ENCODE results near the gene HERPUD1. TPM values are rescaled to one million over a fixed set of nuclear protein-coding genes. Genes with fewer than 3 reads are reported as not detected.

Gene HERPUD1
- total RNA-seq, 1 donor from 2014 or later: 16.1 TPM

- H4K20me1 ChIP-seq (ENCODE audit: low read depth): no peaks in the 10 kb centered on the region
- TF ChIP-seq, protein P1, sequence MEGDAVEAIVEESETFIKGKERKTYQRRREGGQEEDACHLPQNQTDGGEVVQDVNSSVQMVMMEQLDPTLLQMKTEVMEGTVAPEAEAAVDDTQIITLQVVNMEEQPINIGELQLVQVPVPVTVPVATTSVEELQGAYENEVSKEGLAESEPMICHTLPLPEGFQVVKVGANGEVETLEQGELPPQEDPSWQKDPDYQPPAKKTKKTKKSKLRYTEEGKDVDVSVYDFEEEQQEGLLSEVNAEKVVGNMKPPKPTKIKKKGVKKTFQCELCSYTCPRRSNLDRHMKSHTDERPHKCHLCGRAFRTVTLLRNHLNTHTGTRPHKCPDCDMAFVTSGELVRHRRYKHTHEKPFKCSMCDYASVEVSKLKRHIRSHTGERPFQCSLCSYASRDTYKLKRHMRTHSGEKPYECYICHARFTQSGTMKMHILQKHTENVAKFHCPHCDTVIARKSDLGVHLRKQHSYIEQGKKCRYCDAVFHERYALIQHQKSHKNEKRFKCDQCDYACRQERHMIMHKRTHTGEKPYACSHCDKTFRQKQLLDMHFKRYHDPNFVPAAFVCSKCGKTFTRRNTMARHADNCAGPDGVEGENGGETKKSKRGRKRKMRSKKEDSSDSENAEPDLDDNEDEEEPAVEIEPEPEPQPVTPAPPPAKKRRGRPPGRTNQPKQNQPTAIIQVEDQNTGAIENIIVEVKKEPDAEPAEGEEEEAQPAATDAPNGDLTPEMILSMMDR (IDR thresholded peaks at IDR 0.05): no peak
- TF ChIP-seq EZH2phosphoT487 (IDR thresholded peaks at IDR 0.05): no peak
- no peaks in the 10 kb centered on the region for H3K9me3 ChIP-seq (ENCODE audit: low read depth)
- no peaks in the 10 kb centered on the region for H3K4me1 ChIP-seq
- H3K36me3 Mint-ChIP-seq: peaks cover 13% of the 10 kb centered on the region
- no peak overlapping the region for H3K27ac Mint-ChIP-seq
- no peak overlapping the region for H3K9ac ChIP-seq
- H3K4me3 ChIP-seq: no peak overlapping the region
- no peak overlapping the region for H3K4me3 Mint-ChIP-seq
- no peaks in the 10 kb centered on the region for H3K36me3 ChIP-seq
- H3K4me2 ChIP-seq: no peak overlapping the region
- H3K27me3 Mint-ChIP-seq (ENCODE audit: insufficient read depth, low read depth): peaks cover 4% of the 10 kb centered on the region
- H2AFZ ChIP-seq (replicated peaks): no peak overlapping the region
- no peak for DNase-seq (ENCODE audit: low spot score)
- H3K79me2 ChIP-seq (ENCODE audit: low read depth): no peaks in the 10 kb centered on the region
- H3K9me3 Mint-ChIP-seq: no peaks in the 10 kb centered on the region
- peaks cover 6% of the 10 kb centered on the region for H3K4me1 Mint-ChIP-seq
- H3K27me3 ChIP-seq: no peaks in the 10 kb centered on the region
- H3F3A ChIP-seq (ENCODE audit: low read depth): no peaks in the 10 kb centered on the region
- H3K27ac ChIP-seq: no peak overlapping the region
Measured at GRCh38 chr16:56945847-56946527, 14.0 kb downstream of the HERPUD1 start.

DNA sequence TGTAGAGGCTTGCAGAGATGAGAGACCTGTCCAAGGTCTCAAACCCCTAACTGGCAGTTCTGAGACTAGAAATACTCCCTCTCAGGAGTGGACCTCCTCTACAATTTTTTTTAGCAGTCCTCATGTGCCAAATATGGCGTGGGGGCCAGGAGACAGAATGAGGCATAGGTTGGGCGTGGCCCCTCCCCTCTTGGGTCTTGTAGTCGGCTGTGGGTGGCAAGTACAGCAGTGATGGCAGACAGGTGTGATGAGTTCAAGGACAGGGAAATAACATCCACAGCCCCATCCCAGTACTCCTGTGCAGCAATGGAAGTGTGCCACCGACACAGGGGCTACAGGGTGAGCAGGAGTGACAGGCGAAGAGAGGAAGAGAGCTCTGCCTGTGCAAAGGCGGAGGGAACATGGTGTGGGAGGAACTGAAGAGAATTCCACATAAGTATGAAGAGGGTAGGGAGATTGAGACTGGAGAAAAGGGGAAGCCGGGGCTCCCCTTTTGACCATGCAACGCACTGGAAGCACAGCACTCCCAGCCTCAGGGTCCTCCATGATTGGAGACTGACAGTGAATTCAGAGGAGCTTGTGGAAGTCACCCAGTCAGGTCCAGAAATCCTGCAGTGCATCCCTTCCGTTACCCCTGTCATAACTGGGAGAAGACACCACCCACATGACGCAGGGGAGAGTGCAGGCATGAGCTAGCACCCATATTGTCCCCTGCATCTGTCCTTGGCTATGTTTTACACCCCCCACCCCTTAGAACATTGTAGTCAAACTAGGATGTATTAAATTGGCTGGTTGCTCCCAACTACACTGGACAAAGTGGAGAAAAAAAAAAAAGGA, 15.0 kb downstream of the HERPUD1 start:
- H3K9me3 Mint-ChIP-seq: no peaks in the 10 kb centered on the region
- H3K27me3 ChIP-seq: no peaks in the 10 kb centered on the region
- H3F3A ChIP-seq (ENCODE audit: low read depth): no peaks in the 10 kb centered on the region
- H3K4me1 Mint-ChIP-seq: peaks cover 6% of the 10 kb centered on the region
- H4K20me1 ChIP-seq (ENCODE audit: low read depth): no peaks in the 10 kb centered on the region
- no peak overlapping the region for H2AFZ ChIP-seq (replicated peaks)
- H3K9me3 ChIP-seq (ENCODE audit: low read depth): no peaks in the 10 kb centered on the region
- peaks cover 9% of the 10 kb centered on the region for H3K36me3 Mint-ChIP-seq
- no peaks in the 10 kb centered on the region for H3K79me2 ChIP-seq (ENCODE audit: low read depth)
- TF ChIP-seq, protein P1 (IDR thresholded peaks at IDR 0.05): no peak
- TF ChIP-seq EZH2 (IDR thresholded peaks at IDR 0.05) (no peak), EZH2phosphoT487 (IDR thresholded peaks at IDR 0.05) (no peak)
- H3K4me3 Mint-ChIP-seq: peak overlapping the region; percentile 60
- H3K36me3 ChIP-seq: no peaks in the 10 kb centered on the region
- no peak for DNase-seq (ENCODE audit: low spot score)
- no peak overlapping the region for H3K9ac ChIP-seq
- H3K4me2 ChIP-seq: no peak overlapping the region
- H3K4me3 ChIP-seq: no peak overlapping the region
- H3K4me1 ChIP-seq: no peaks in the 10 kb centered on the region
- no peak overlapping the region for H3K27ac ChIP-seq
- no peak overlapping the region for H3K27ac Mint-ChIP-seq
- peaks cover 6% of the 10 kb centered on the region for H3K27me3 Mint-ChIP-seq (ENCODE audit: insufficient read depth, low read depth)

GRCh38 chr16:56947604-56947995, 15.7 kb downstream of the HERPUD1 start:
- Mint-ChIP-seq H3K27ac (no peak overlapping the region), H3K4me1 (peaks cover 6% of the 10 kb centered on the region), H3K36me3 (peaks cover 6% of the 10 kb centered on the region), H3K27me3 (ENCODE audit: insufficient read depth, low read depth) (peaks cover 8% of the 10 kb centered on the region), H3K9me3 (no peaks in the 10 kb centered on the region), H3K4me3 (no peak overlapping the region)
- no peak for DNase-seq (ENCODE audit: low spot score)
- Histone ChIP-seq H3K36me3 (no peaks in the 10 kb centered on the region), H3K9me3 (ENCODE audit: low read depth) (no peaks in the 10 kb centered on the region), H3K79me2 (ENCODE audit: low read depth) (no peaks in the 10 kb centered on the region), H4K20me1 (ENCODE audit: low read depth) (no peaks in the 10 kb centered on the region), H3K4me3 (no peak overlapping the region), H3K27ac (no peak overlapping the region), H3K9ac (no peak overlapping the region), H3K27me3 (no peaks in the 10 kb centered on the region), H2AFZ (replicated peaks) (no peak overlapping the region), H3F3A (ENCODE audit: low read depth) (no peaks in the 10 kb centered on the region), H3K4me2 (no peak overlapping the region), H3K4me1 (no peaks in the 10 kb centered on the region)
- TF ChIP-seq, protein P1 (IDR thresholded peaks at IDR 0.05): no peak
- TF ChIP-seq EZH2 (IDR thresholded peaks at IDR 0.05): no peak
- TF ChIP-seq EZH2phosphoT487 (IDR thresholded peaks at IDR 0.05): no peak

Measured in neural progenitor cell (in vitro differentiated cells).